Esophagus muscularis mucosa (tissue), 3 donors: Measurements from ENCODE around the gene UGT2A3.

Experiments
- CTCF ChIP-seq, 3 experiments: fragments of 200-600 bp in 2 of 3; fragments of 450-650 bp in 1 of 3; sonication (generic) in 2 of 3; IDR thresholded peaks; one replicate each; pipeline ENCODE4 v1.5.1; 2017 to 2019; ENCODE audit warnings: antibody characterized with exemption in 3 of 3, mild to moderate bottlenecking in 2 of 3, moderate library complexity in 1 of 3
- POLR2A ChIP-seq: fragments of 450-650 bp; IDR thresholded peaks from one replicate; pipeline ENCODE4 v1.6.1; 2017; ENCODE audit warnings: antibody characterized with exemption, moderate library complexity, mild to moderate bottlenecking, low read depth

- no peak for TF ChIP-seq CTCF (IDR thresholded peaks at IDR 0.05)
- no peak for TF ChIP-seq POLR2A
Observed at GRCh38 chr4:68909385-68909784, 42.2 kb downstream of the UGT2A3 start.
